ENCODE measurements around the gene ATP8A1. TPM values are rescaled to one million over a fixed set of nuclear protein-coding genes. Genes with fewer than 3 reads are reported as not detected.

Gene ATP8A1
- total RNA-seq, 1 donor from 2014 or later, result 2.4 TPM

GRCh38 chr4:42615131-42615763 lies 41.7 kb downstream of the ATP8A1 start:
- H3K36me3 Mint-ChIP-seq (ENCODE audit: unreplicated experiment), result no peaks in the 10 kb centered on the region
- H3K4me1 Mint-ChIP-seq (ENCODE audit: unreplicated experiment), result no peaks in the 10 kb centered on the region
- no peak for TF ChIP-seq CTCF (IDR thresholded peaks at IDR 0.05)
- no peak overlapping the region for H3K27ac Mint-ChIP-seq (ENCODE audit: unreplicated experiment)
- DNase-seq (ENCODE audit: extremely low spot score, unreplicated experiment), result no peak
- no peaks in the 10 kb centered on the region for H3K27me3 Mint-ChIP-seq (ENCODE audit: unreplicated experiment)
- no peaks in the 10 kb centered on the region for H3K9me3 Mint-ChIP-seq (ENCODE audit: unreplicated experiment)
- H3K4me3 Mint-ChIP-seq (ENCODE audit: unreplicated experiment), result no peak overlapping the region

GRCh38 chr4:42612898-42613297 lies 44.0 kb downstream of the ATP8A1 start:
- no peaks in the 10 kb centered on the region for H3K4me1 Mint-ChIP-seq (ENCODE audit: unreplicated experiment)
- no peak overlapping the region for H3K27ac Mint-ChIP-seq (ENCODE audit: unreplicated experiment)
- no peaks in the 10 kb centered on the region for H3K9me3 Mint-ChIP-seq (ENCODE audit: unreplicated experiment)
- no peaks in the 10 kb centered on the region for H3K27me3 Mint-ChIP-seq (ENCODE audit: unreplicated experiment)
- H3K36me3 Mint-ChIP-seq (ENCODE audit: unreplicated experiment), result no peaks in the 10 kb centered on the region
- DNase-seq (ENCODE audit: extremely low spot score, unreplicated experiment), result no peak
- no peak for TF ChIP-seq CTCF (IDR thresholded peaks at IDR 0.05)
- no peak overlapping the region for H3K4me3 Mint-ChIP-seq (ENCODE audit: unreplicated experiment)

- TF ChIP-seq CTCF (IDR thresholded peaks at IDR 0.05), result no peak
- H3K4me3 Mint-ChIP-seq (ENCODE audit: unreplicated experiment), result no peak overlapping the region
- no peaks in the 10 kb centered on the region for H3K27me3 Mint-ChIP-seq (ENCODE audit: unreplicated experiment)
- no peaks in the 10 kb centered on the region for H3K36me3 Mint-ChIP-seq (ENCODE audit: unreplicated experiment)
- no peaks in the 10 kb centered on the region for H3K9me3 Mint-ChIP-seq (ENCODE audit: unreplicated experiment)
- no peak for DNase-seq (ENCODE audit: extremely low spot score, unreplicated experiment)
- no peak overlapping the region for H3K27ac Mint-ChIP-seq (ENCODE audit: unreplicated experiment)
- no peaks in the 10 kb centered on the region for H3K4me1 Mint-ChIP-seq (ENCODE audit: unreplicated experiment)
Observed at GRCh38 chr4:42610941-42611340, 46.0 kb downstream of the ATP8A1 start.

GRCh38 chr4:42609051-42609450 lies 47.9 kb downstream of the ATP8A1 start:
- no peaks in the 10 kb centered on the region for H3K27me3 Mint-ChIP-seq (ENCODE audit: unreplicated experiment)
- no peak for DNase-seq (ENCODE audit: extremely low spot score, unreplicated experiment)
- no peaks in the 10 kb centered on the region for H3K9me3 Mint-ChIP-seq (ENCODE audit: unreplicated experiment)
- H3K27ac Mint-ChIP-seq (ENCODE audit: unreplicated experiment), result no peak overlapping the region
- no peaks in the 10 kb centered on the region for H3K4me1 Mint-ChIP-seq (ENCODE audit: unreplicated experiment)
- no peak overlapping the region for H3K4me3 Mint-ChIP-seq (ENCODE audit: unreplicated experiment)
- no peaks in the 10 kb centered on the region for H3K36me3 Mint-ChIP-seq (ENCODE audit: unreplicated experiment)
- no peak for TF ChIP-seq CTCF (IDR thresholded peaks at IDR 0.05)

GRCh38 chr4:42608551-42608950 lies 48.4 kb downstream of the ATP8A1 start:
- Mint-ChIP-seq H3K36me3 (ENCODE audit: unreplicated experiment) (no peaks in the 10 kb centered on the region), H3K4me3 (ENCODE audit: unreplicated experiment) (no peak overlapping the region), H3K4me1 (ENCODE audit: unreplicated experiment) (no peaks in the 10 kb centered on the region), H3K9me3 (ENCODE audit: unreplicated experiment) (no peaks in the 10 kb centered on the region), H3K27me3 (ENCODE audit: unreplicated experiment) (no peaks in the 10 kb centered on the region), H3K27ac (ENCODE audit: unreplicated experiment) (no peak overlapping the region)
- no peak for DNase-seq (ENCODE audit: extremely low spot score, unreplicated experiment)
- TF ChIP-seq CTCF (IDR thresholded peaks at IDR 0.05), result no peak

All from osteocyte (in vitro differentiated cells).